M059J (cell line): ENCODE measurements around the gene WNT7A. TPM values are rescaled to one million over a fixed set of nuclear protein-coding genes. Genes with fewer than 3 reads are reported as not detected.

Experiments used
- DNase-seq: peaks from one replicate; pipeline ENCODE4 v3.0.0-alpha.2; 2012; ENCODE audit warnings: low read depth
- total RNA-seq: library from RNA; depleted of rRNA; stranded (reverse); fragments of >200 nt; shearing (Covaris generic); gene quantifications from 2 replicates; pipeline ENCODE4 v1.2.3, GENCODE V29; 2014

Gene WNT7A
- total RNA-seq, 1 experiment from 2014 or later = 0.15 TPM

GRCh38 chr3:13846238-13846637 lies 33.6 kb downstream of the WNT7A start:
- no peak for DNase-seq

- DNase-seq = no peak
These were observed 34.1 kb downstream of the WNT7A start for GRCh38 chr3:13845806-13846205.

- no peak for DNase-seq
These were observed 35.0 kb downstream of the WNT7A start for GRCh38 chr3:13844911-13845310.

- no peak for DNase-seq
These were observed 35.6 kb downstream of the WNT7A start for GRCh38 chr3:13844286-13844685.

- no peak for DNase-seq
These were observed 36.5 kb downstream of the WNT7A start for GRCh38 chr3:13843351-13843750.

GRCh38 chr3:13842226-13842625 lies 37.6 kb downstream of the WNT7A start:
- no peak for DNase-seq

GRCh38 chr3:13841826-13842225 lies 38.0 kb downstream of the WNT7A start:
- DNase-seq = no peak

GRCh38 chr3:13841141-13841540 lies 38.7 kb downstream of the WNT7A start:
- DNase-seq = no peak

GRCh38 chr3:13840456-13840855 lies 39.4 kb downstream of the WNT7A start:
- no peak for DNase-seq

- no peak for DNase-seq
These were observed 40.0 kb downstream of the WNT7A start for GRCh38 chr3:13839726-13840340.

- DNase-seq = no peak
These were observed 40.6 kb downstream of the WNT7A start for GRCh38 chr3:13839253-13839652.

GRCh38 chr3:13838421-13838820 lies 41.5 kb downstream of the WNT7A start:
- DNase-seq = no peak

GRCh38 chr3:13837751-13838150 lies 42.1 kb downstream of the WNT7A start:
- no peak for DNase-seq

GRCh38 chr3:13836658-13837587 lies 42.9 kb downstream of the WNT7A start:
- no peak for DNase-seq

- DNase-seq = no peak
These were observed 44.6 kb downstream of the WNT7A start for GRCh38 chr3:13835246-13835645.

GRCh38 chr3:13834258-13835035 lies 45.4 kb downstream of the WNT7A start:
- DNase-seq = no peak

- DNase-seq = no peak
These were observed 46.2 kb downstream of the WNT7A start for GRCh38 chr3:13833506-13834257.

GRCh38 chr3:13832130-13832529 lies 47.7 kb downstream of the WNT7A start:
- DNase-seq = no peak

GRCh38 chr3:13831386-13831996 lies 48.4 kb downstream of the WNT7A start:
- DNase-seq = no peak

- DNase-seq = no peak
These were observed 50.6 kb downstream of the WNT7A start for GRCh38 chr3:13829311-13829710.
